RPMI8226 (cell line): ENCODE measurements around the gene DDOST.
"Not testable (repeated sequence)": the region's sequence is repeated elsewhere in the genome, so short reads cannot be mapped to it uniquely, and the experiment has no call there.

Experiments
- DNase-seq: peaks from one replicate; pipeline ENCODE4 v3.0.0-alpha.2; 2015

The DDOST gene

GRCh38 chr1:20619999-20620398 is 41.2 kb downstream of the DDOST start:
- no peak for DNase-seq

DNA sequence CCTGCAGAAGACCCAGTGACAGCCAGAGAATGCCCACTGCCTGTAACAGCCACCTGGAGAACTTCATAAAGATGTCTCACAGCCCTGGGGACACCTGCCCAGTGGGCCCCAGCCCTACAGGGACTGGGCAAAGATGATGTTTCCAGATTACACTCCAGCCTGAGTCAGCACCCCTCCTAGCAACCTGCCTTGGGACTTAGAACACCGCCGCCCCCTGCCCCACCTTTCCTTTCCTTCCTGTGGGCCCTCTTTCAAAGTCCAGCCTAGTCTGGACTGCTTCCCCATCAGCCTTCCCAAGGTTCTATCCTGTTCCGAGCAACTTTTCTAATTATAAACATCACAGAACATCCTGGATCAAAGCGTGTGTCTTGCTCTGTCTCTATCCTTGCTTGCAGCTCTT is 42.6 kb downstream of the DDOST start:
- DNase-seq = no peak

GRCh38 chr1:20616847-20617487 is 44.2 kb downstream of the DDOST start:
- no peak for DNase-seq

DNA sequence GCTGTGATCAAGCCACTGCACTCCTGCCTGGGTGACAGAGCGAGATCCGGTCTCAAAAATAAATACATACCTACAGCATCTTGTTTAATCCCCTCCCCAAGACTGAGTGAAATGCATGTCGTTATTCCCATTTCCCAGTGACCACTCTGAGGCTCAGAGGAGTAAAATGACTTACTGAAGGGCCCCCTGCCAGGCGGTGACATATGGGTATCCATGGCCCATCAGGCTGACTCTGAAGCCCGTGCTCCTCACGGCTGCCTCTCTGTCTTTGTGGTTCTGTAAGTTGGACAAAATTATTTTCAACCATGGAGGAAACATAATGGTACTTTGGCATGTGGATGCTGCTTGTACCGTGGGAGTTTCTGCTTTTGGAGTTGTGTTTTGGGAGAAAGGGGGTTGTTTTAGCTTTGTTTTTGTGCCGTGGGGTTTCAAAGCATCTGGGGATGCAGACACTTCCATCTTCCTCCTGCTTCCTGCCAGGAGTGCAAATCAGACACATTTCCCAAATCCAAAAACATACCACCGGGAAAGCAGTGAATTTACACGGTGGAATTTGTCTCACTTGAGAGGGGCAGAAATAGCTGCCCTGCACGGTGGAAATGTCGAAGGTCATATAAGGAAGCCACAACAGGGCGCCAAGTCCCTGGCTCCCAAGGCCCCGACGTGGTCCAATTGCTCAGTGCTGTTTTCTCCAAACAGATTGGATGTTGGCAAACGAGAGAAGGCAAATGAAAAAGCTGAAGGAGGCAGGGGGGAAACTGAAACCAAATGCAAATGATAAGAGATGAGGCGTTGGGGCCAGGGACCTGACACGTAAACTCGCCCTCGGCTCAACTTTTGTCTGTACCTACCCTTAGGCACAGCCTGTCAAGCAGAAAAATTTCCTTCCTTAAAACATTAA is 45.0 kb downstream of the DDOST start:
- DNase-seq = peak; percentile 49

DNA sequence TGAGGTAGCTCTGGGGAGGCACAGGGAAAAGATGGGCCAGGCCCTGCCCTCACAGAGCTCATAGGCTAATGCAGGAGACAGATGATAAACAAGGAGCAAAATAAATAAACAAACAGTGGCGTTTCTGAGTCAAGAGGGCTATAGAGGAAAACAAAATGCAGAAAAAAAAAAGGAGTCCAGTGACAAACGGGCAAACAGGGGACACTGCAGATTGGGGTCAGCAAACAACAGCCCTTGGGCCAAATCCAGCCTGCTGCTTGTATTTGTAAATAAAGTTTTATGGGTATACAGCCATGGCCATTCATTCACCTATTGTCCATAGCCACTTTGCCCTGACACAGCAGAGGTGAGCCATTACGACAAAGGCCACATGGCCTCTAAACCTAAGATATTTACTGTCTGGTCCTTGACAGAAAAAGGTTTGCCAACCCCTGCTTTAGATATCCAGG is 47.0 kb downstream of the DDOST start:
- DNase-seq = no peak

DNA sequence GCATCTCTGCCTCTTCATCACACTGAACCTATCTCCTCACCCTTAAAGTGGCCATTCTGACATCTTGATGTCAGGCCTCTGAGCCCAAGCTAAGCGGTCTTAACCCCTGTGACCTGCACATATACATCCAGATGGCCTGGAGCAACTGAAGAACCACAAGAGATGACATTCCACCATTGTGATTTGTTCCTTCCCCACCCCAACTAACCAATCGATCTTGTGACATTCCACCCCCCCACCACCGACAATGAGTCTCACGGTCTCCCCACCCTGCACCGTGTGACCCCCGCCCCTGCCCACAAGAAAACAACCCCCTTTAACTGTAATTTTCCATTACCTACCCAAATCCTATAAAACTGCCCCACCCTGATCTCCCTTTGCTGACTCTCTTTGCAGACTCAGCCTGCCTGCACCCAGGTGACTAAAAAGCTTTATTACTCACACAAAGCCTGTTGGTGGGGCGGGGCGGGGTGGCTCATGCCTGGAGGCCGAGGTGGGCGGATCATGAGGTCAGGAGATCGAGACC is 48.9 kb downstream of the DDOST start:
- DNase-seq = no peak

DNA sequence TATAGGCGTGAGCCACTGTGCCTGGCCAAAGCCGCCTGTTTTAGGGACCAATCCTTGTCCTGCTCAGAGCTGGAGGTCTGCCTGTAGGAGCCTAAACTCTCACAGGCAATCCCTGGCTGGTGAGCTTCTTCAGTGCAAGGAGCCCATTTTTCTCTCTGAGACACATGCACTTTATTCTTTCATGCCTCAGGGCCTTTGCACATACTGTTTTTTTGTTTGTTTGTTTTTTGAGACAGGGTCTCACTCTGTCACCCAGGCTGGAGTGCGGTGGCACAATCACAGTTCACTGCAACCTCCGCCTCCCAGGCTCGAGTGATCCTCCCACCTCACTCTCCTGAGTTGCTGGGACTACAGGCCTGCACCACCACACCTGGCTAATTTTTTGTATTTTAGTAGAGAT is 49.5 kb downstream of the DDOST start:
- no peak for DNase-seq

- DNase-seq = no peak
Observed at GRCh38 chr1:20610970-20611369, 50.2 kb downstream of the DDOST start.

GRCh38 chr1:20609541-20609940 is 51.6 kb downstream of the DDOST start:
- no peak for DNase-seq

DNA sequence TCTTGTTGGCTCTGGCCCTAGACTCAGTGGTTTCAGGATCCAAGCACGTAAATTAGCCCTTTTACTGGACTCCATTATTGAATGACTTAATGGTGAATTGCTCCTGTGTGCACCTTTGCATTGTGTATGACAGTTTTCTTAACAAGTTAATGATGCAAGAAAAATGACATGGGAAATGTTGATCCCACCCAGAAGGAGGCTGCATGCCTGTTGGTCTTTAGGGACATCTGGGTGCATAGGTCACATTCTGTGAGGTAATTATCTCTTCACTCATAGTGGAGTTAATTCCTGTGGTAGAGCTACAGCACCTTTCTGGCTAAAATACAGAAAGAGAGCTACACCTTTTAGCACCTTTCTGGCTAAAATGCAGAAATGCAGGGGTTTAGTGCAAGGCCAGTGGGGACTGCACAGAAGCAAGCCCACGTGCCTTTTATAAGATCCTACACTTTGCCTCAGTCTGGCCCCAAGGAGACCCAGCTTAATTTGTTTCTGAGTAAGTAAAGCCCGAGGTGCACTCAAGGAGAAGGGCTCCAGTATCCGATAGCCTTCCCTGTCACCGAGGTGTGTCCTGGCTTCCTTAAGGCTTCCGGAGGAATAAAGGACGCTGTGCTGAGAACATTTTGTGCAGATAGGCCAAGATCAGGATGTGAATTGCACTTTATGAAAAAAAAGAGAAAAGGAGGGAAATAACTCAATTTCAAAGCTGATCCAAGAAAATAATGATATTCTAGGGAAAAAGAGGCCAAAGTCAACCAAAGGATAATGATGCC is 54.2 kb downstream of the DDOST start:
- DNase-seq = not testable (repeated sequence)

GRCh38 chr1:20604678-20605077 is 56.5 kb downstream of the DDOST start:
- no peak for DNase-seq

DNA sequence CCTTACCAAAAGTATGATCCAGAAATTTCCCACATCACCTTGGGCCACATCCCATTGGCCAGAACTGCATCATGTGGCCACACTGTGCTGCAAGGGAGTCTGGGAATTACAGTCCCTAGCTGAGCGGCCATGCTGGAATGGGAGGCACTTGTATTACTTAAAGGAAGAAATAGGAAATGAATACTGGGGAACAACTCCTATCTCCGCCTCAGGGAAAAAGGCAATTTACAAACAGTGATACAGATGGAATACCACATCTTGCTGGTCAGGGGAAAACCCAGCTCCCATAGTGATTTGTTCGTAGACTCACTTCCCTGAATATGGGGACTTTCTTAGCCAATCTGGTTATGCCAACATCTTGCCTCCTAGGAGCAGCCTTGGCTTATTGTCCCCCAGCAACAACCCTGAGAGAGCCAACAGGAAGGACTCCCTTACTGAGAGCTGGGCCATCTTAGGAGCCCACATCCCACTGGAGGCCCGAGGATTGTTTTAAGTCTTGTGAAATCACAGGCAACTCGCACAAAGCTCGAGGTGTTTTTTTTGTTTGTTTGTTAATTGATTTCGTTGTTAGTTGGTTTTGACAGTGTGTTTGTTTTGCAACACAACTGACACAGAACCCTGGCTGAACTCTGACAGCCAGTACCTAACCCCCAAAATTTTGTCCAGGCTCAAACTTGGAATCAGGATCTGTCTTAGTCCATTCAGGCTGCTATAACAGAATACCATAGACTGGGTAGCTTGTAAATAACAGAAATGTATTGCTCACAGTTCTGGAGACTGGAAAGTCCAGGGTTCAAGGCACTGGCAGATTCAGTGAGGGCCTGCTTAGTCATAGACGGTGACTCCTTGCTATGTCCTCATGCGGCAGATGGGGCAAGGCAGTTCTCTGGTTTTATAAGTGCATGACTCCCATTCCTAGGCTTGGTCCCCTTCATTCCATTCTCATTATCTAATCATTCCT is 57.4 kb downstream of the DDOST start:
- DNase-seq = no peak

DNA sequence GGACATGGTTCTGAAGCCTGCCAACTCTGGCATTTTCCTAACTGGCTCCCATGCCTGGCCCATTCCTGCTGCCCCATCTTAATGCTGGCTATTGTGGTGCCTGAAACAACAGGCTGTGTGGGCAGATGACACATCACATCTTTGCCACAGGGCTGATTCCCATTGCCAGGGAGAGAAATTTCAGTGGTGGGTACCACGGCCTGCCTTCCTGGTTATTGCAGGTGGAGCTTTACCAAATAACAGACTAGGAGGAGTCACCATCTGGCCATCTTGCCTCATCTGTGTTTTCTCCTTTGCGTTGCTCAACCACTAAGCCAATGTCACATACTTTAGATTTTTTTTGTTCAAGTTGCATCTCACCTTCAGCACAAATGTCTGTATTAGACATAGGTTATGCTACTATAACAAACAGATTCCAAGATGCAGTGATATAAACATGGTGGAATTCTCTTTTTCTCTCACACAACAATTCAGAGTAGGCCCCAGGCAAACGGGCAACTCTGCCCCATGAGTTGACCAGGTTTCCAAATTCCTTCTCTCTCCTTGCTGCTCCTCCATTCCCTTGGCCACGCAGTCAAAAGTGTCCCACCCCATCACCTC is 58.2 kb downstream of the DDOST start:
- DNase-seq = no peak
